Measurements from ENCODE around the gene HACD4.
"Not testable (repeated sequence)": the region's sequence is repeated elsewhere in the genome, so short reads cannot be mapped to it uniquely, and the experiment has no call there.

Gene HACD4

DNA sequence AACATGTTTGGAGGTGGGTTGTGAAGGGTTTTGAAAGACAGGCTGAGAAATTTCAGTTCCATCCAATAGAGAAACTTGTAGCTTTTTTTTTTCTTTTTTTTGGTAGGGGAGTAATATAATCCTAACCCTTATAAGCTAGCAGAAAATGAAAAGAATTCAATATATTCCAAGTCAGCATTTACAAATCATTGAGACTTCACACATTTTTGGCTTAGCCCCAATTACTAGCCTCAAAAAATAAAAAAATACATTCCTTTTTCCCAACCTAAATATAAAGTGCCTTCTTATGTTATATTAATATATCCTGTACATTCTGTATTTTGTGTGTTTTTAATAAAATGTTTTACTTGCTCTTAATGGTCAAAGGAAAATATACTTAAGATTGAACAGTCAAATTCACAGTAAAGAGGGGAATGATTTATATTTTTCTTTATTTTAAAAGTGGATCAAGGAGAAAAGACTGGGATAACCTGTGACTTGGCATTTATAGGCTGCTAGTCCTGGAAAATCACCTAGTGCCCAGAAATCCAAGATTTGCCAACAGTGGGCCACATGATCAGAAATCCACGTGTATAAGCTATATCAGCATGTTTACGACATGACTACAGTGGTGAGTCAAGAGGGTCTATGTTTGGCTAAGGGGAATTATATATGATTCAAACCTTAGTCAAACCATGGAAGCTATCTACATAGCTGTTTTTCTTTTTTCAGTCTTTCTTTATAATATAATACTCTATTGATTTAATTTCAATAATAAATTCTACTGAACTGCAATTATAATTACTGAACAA, 14.5 kb downstream of the HACD4 start:
- no peak for DNase-seq (ENCODE audit: low spot score)

GRCh38 chr9:21015995-21016394, 15.4 kb downstream of the HACD4 start:
- DNase-seq (ENCODE audit: low spot score) = no peak

- no peak for DNase-seq (ENCODE audit: low spot score)
Measured at GRCh38 chr9:21015129-21015815, 16.2 kb downstream of the HACD4 start.

DNA sequence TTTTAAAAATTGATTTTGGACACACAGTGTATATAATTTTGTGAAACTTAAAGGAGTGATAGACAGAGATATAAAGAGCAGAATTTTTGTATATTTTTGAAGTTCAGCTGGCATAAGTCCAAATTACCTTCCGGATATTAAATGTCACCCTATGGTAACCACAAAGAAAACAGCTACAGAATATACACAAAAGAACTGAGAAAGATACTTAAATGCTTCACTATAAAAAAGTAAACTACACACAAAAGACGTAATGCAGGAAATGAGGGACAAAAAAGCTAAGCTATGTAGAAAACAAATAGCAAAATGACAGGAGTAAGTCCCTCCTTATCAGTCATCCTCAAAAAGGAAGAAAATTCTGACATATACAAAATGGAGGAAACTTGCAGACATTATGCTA, 29.4 kb downstream of the HACD4 start:
- DNase-seq (ENCODE audit: low spot score) = no peak

GRCh38 chr9:21001581-21001980, 29.9 kb downstream of the HACD4 start:
- DNase-seq (ENCODE audit: low spot score) = no peak

- peak; percentile 40 for DNase-seq (ENCODE audit: low spot score)
Measured at GRCh38 chr9:20997503-20998076, 33.9 kb downstream of the HACD4 start.

DNA sequence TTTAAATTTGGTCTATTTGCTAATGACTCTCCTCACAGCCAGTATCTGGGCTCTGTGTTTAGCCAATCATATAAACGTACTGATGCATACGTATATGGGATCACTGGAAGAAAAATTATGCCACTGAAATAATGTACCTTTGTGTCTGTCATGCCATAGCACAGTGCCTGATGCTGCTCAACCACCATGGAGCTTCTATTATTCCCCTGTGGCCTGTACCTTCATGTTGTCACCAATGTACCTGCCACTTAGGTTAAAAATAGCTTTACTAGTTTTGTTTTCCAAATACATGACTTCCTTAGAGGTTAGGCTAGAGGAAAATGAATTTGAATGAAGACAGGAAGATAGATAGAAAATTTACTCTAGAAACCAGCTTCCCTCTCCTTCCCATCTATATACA, 34.6 kb downstream of the HACD4 start:
- no peak for DNase-seq (ENCODE audit: low spot score)

- peak; percentile 29 for DNase-seq (ENCODE audit: low spot score)
Measured at GRCh38 chr9:20995616-20996015, 35.8 kb downstream of the HACD4 start.

DNA sequence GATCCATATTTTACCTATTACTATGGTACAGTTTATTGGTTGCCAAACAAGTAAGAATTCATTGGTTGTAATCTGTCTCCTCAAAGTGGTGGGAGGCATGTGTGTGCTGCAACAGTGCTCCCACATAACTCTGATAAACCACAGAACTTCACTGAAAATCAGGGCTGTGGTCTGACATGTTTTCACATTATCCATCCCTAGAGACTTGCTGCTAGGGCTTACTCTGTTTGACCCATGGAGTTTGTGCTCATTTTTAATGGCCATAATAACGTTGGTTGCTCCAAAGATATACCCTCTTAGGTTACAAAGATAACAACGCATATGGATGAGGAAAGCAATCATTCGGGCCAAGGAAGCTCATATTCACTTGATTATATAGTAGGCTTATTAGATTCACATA, 37.0 kb downstream of the HACD4 start:
- no peak for DNase-seq (ENCODE audit: low spot score)

DNA sequence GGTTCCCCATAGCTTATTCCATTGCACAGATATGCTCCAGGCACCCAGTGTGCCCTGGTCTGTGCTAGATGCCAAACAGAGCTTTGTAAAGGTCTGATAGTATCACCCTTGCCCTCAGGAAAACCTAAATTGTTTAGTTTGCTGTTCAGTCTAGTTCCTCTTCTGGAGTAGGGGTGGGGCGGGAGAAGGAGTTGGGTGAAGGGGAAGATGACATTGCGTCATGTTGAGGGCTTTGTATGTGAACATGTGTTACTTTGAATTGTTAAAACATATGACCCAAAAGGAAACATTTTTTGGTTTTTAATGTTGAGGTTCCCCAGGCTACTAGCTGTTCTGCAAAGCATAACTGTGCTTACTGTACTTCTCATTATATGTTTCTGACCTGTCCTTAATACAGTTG, 40.6 kb downstream of the HACD4 start:
- DNase-seq (ENCODE audit: low spot score) = peak; percentile 62

DNA sequence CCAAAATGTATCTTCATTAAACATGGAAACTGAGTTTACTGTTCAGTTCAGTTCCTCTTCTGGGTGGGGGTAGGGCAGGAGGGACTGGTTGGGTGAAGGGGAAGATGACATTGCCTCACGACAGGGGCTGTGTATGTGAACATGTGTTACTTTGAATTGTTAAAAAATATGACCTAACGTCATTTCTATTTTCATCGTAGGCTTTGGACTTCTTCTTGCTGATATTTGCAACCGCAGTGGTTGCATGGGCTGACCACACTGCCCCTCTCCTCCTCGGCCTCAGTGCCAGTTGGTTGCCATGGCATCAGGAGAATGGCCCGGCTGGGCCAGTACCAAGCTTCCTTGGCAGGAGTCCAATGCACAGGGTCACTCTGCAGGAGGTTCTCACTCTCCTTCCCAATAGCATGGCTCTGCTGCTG, 41.5 kb downstream of the HACD4 start:
- peak; percentile 72 for DNase-seq (ENCODE audit: low spot score)

GRCh38 chr9:20988671-20989315, 42.6 kb downstream of the HACD4 start:
- DNase-seq (ENCODE audit: low spot score) = no peak

- no peak for DNase-seq (ENCODE audit: low spot score)
Measured at GRCh38 chr9:20988061-20988460, 43.4 kb downstream of the HACD4 start.

DNA sequence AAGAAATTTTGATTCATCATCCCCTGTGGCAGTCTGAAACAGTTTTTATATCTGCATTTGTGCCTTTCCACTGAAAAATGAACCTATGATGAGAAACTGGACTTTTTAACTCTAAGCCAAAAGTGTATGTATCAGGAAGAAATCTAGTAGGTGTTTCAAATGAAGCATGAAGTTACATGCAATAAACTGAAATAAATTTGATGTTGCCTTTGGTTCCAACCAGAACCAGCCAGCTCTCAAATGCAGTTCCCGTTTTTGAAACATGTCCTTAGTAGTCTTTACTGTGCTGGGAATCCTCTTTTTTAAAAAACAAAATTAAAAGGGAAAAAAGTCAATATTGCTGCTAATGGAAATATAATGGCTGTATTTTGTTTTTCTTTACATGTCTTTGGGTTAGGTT, 43.9 kb downstream of the HACD4 start:
- DNase-seq (ENCODE audit: low spot score) = no peak

DNA sequence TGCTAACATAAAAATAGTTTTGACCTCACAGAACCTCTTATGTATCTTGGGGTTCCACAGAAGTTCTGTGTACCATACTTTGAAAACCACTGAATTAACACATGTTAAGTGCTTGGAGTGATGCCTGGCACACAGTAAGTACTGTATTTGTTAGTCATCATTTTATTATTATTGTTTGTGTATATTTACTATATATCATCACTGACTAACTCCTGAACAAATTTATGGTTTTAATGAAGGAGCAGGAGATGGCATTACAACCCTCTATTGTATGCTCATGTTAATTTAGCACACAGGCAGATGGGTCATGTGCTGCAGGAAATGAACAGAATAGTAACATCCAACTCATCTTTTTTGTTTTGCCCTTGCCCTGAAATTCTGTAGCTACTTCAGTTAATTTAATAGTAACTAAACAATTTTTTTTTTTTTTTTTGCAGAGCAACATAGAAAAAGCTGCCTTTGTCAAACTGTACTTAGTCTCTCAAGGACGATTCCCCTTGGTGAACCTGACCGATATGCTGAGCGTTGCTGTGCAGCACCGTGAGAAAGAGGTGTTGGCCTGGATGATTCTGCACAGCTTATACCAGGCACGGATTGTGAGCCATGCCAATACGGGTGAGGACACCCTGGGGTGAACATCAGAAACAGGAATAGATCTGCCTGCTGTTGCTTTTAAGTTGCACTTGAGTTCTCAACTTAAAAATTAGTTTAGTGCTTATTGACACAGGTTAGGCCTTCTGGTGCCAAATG, 45.4 kb downstream of the HACD4 start:
- DNase-seq (ENCODE audit: low spot score) = no peak

DNA sequence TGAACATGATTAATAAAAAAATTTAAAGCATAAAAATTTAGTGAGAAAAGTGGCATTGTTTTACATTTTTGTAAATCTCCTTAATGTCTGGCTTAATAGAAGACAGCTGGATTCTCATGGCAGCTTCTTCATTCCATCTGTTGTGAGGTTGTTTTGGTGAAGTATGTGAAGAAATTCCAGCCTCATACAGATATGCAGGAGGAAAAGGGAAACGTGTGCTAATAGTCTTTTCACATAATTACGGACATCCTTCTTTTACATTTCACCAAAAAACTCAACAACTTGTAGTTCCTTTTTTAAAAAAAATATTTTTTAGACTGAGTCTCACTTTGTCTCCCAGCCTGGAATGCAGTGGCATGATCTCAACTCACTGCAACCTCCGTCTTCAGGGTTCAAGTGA, 46.9 kb downstream of the HACD4 start:
- DNase-seq (ENCODE audit: low spot score) = no peak

GRCh38 chr9:20981486-20981885, 50.0 kb downstream of the HACD4 start:
- DNase-seq (ENCODE audit: low spot score) = no peak

GRCh38 chr9:20980832-20981455, 50.5 kb downstream of the HACD4 start:
- peak; percentile 56 for DNase-seq (ENCODE audit: low spot score)

- DNase-seq (ENCODE audit: low spot score) = no peak
Measured at GRCh38 chr9:20978249-20978648, 53.2 kb downstream of the HACD4 start.

DNA sequence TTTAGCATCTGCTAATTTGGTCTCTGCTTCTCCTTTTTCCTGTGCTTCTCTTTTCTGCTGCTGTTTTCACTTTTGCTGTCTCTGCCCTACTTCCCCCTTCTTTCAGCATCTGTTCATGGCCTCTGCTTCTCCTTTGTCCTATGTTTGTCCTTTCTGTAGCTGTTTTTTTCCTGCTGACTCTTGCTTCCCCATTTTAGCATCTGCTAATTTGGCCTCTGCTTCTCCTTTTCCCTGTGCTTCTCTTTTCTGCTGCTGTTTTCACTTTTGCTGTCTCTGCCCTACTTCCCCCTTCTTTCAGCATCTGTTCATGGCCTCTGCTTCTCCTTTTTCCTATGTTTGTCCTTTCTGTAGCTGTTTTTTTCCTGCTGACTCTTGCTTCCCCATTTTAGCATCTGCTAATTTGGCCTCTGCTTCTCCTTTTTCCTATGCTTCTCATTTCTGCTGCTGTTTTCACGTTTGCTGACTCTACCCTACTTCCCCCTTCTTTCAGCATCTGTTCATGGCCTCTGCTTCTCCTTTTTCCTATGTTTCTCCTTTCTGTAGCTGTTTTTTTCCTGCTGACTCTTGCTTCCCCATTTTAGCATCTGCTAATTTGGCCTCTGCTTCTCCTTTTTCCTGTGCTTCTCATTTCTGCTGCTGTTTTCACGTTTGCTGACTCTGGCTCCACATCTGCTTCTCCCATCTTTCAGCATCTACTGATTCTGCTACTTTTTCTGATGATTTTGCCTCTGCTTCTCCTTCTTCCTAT, 57.1 kb downstream of the HACD4 start:
- not testable (repeated sequence) for DNase-seq (ENCODE audit: low spot score)

Data from pons (tissue), 1 donor.